ENCODE results near the gene INPP5B.

The INPP5B gene

GRCh38 chr1:37859507-37860345 lies 87.1 kb downstream of the INPP5B start, which contains the start of gene MTF1:
Gene MTF1, minus strand, starts transcription at chr1:37859592. Its CDS starts 1,934 bp downstream, at chr1:37857658.
- peak within 1 kb of the TSS; percentile 99 for H3K4me3 ChIP-seq (replicated peaks; ENCODE audit: low read depth, low read length)
- peak; percentile 90 for TF ChIP-seq CTCF (IDR thresholded peaks at IDR 0.05; ENCODE audit: low read depth, low read length, missing control alignments)
- DNase-seq (ENCODE audit: extremely low read depth, low read depth), result peak; percentile 90

- DNase-seq (ENCODE audit: extremely low read depth, low read depth), result no peak
- TF ChIP-seq CTCF (IDR thresholded peaks at IDR 0.05; ENCODE audit: low read depth, low read length, missing control alignments), result no peak
- peak overlapping the region; percentile 99 for H3K4me3 ChIP-seq (replicated peaks; ENCODE audit: low read depth, low read length)
Observed at GRCh38 chr1:37858931-37859506, 87.8 kb downstream of the INPP5B start.

- DNase-seq (ENCODE audit: extremely low read depth, low read depth), result no peak
- H3K4me3 ChIP-seq (replicated peaks; ENCODE audit: low read depth, low read length), result no peak overlapping the region
- no peak for TF ChIP-seq CTCF (IDR thresholded peaks at IDR 0.05; ENCODE audit: low read depth, low read length, missing control alignments)
Observed at GRCh38 chr1:37854406-37854805, 92.4 kb downstream of the INPP5B start.

- no peak for DNase-seq (ENCODE audit: extremely low read depth, low read depth)
- TF ChIP-seq CTCF (IDR thresholded peaks at IDR 0.05; ENCODE audit: low read depth, low read length, missing control alignments), result no peak
- H3K4me3 ChIP-seq (replicated peaks; ENCODE audit: low read depth, low read length), result no peak overlapping the region
Observed at GRCh38 chr1:37853157-37853556, 93.7 kb downstream of the INPP5B start.

- DNase-seq (ENCODE audit: extremely low read depth, low read depth), result no peak
- H3K4me3 ChIP-seq (replicated peaks; ENCODE audit: low read depth, low read length), result no peak overlapping the region
- no peak for TF ChIP-seq CTCF (IDR thresholded peaks at IDR 0.05; ENCODE audit: low read depth, low read length, missing control alignments)
Observed at GRCh38 chr1:37851782-37852210, 95.1 kb downstream of the INPP5B start.

- no peak for DNase-seq (ENCODE audit: extremely low read depth, low read depth)
- no peak overlapping the region for H3K4me3 ChIP-seq (replicated peaks; ENCODE audit: low read depth, low read length)
- TF ChIP-seq CTCF (IDR thresholded peaks at IDR 0.05; ENCODE audit: low read depth, low read length, missing control alignments), result no peak
Observed at GRCh38 chr1:37851262-37851661, 95.6 kb downstream of the INPP5B start.

All from HFF-Myc (cell line).